Stimulated activated CD8-positive, alpha-beta memory T cell treated with anti-CD3 and anti-CD28 coated beads, Interleukin-12 subunit alpha, Interleukin-12 subunit beta, amount 100 ng/mL, for 4 hours (primary cell): ENCODE measurements around the gene RIC8B.

Experiments
- DNase-seq: peaks from one replicate; pipeline ENCODE4 v3.0.0-alpha.2; 2020; ENCODE audit warnings: low read depth

The RIC8B gene

GRCh38 chr12:106758349-106759110, 16.0 kb upstream of the RIC8B start:
- DNase-seq: no peak

- no peak for DNase-seq
Measured at GRCh38 chr12:106759526-106760183, 14.8 kb upstream of the RIC8B start.

GRCh38 chr12:106760184-106760531, 14.3 kb upstream of the RIC8B start:
- DNase-seq: no peak

- DNase-seq: no peak
Measured at GRCh38 chr12:106764220-106764619, 10.3 kb upstream of the RIC8B start.

GRCh38 chr12:106764738-106765137, 9.7 kb upstream of the RIC8B start:
- no peak for DNase-seq

- no peak for DNase-seq
Measured at GRCh38 chr12:106766393-106766826, 8.1 kb upstream of the RIC8B start.

- DNase-seq: no peak
Measured at GRCh38 chr12:106767206-106767605, 7.3 kb upstream of the RIC8B start.

GRCh38 chr12:106767954-106768822, 6.3 kb upstream of the RIC8B start:
- DNase-seq: no peak

- DNase-seq: no peak
Measured at GRCh38 chr12:106769078-106769477, 5.4 kb upstream of the RIC8B start.

- no peak for DNase-seq
Measured at GRCh38 chr12:106769546-106769945, 4.9 kb upstream of the RIC8B start.

- DNase-seq: no peak
Measured at GRCh38 chr12:106771425-106771824, 3.1 kb upstream of the RIC8B start.

GRCh38 chr12:106773286-106774004, 1.0 kb upstream of the RIC8B start:
- no peak for DNase-seq

GRCh38 chr12:106774808-106775524, 484 bp downstream of the RIC8B start:
- DNase-seq: no peak

- no peak for DNase-seq
Measured at GRCh38 chr12:106776897-106777296, 2.4 kb downstream of the RIC8B start.

- no peak for DNase-seq
Measured at GRCh38 chr12:106780010-106780631, 5.6 kb downstream of the RIC8B start.

GRCh38 chr12:106782619-106783018, 8.1 kb downstream of the RIC8B start:
- no peak for DNase-seq

- no peak for DNase-seq
Measured at GRCh38 chr12:106783515-106783914, 9.0 kb downstream of the RIC8B start.

- DNase-seq: no peak
Measured at GRCh38 chr12:106790020-106790419, 15.5 kb downstream of the RIC8B start.

- no peak for DNase-seq
Measured at GRCh38 chr12:106791531-106791930, 17.0 kb downstream of the RIC8B start.

- no peak for DNase-seq
Measured at GRCh38 chr12:106794369-106794768, 19.9 kb downstream of the RIC8B start.

- no peak for DNase-seq
Measured at GRCh38 chr12:106801167-106801708, 26.8 kb downstream of the RIC8B start.
